Stromal cell of bone marrow (primary cell): ENCODE results near the gene HOTAIR.

Experiments used
- DNase-seq: peaks from one replicate; pipeline ENCODE4 v3.0.0-alpha.2; 2012; ENCODE audit warnings: low read depth

The HOTAIR gene

DNA sequence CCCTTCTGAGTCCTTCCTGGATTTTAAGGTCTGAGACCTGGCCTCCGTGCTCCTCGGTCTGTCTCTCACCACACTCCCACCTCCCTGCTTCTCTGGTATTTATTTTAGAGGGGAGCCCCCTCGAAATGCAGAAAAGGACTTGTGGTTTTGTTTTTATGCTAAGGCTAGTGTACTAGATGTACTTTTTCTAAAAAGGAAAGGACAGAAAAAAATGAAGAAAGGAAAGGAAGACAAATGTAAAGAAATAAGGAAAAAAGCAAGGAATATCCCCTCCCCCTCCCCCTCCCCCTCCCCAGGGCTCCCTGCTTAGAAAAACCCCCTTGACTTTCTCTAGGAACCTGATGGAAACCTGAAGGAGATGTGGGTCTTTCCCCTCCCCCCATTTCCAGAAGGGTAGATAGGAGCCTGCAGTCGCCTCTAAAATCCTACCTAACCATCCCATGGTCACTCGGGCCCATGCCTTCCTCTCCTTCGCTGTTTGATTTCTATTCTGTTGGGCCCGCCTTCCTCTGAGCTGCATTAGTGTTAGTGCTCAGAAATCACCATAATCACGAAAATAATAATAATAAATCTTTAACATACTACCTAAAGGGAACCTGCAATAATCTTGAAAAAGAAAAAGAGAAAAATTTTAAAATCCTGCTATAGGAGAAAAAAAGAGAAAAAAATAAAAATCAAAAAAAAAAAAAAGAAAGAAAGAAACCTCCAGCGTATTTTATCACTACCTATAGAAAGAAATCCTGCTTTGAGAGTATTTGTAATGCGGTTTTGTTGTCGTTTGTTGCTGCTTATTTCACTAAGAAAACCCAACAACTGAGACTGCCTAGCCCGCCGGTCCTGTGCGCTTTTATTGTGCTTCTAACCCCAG, 37.1 kb upstream of the HOTAIR start:
- DNase-seq: no peak

- DNase-seq: no peak
Measured at GRCh38 chr12:54010972-54011664, 36.4 kb upstream of the HOTAIR start.

GRCh38 chr12:54010053-54010971, 35.6 kb upstream of the HOTAIR start:
- no peak for DNase-seq

- DNase-seq: no peak
Measured at GRCh38 chr12:54009171-54010052, 34.7 kb upstream of the HOTAIR start.

GRCh38 chr12:54008260-54008552, 33.5 kb upstream of the HOTAIR start:
- DNase-seq: no peak

GRCh38 chr12:54007538-54008259, 32.9 kb upstream of the HOTAIR start:
- no peak for DNase-seq

DNA sequence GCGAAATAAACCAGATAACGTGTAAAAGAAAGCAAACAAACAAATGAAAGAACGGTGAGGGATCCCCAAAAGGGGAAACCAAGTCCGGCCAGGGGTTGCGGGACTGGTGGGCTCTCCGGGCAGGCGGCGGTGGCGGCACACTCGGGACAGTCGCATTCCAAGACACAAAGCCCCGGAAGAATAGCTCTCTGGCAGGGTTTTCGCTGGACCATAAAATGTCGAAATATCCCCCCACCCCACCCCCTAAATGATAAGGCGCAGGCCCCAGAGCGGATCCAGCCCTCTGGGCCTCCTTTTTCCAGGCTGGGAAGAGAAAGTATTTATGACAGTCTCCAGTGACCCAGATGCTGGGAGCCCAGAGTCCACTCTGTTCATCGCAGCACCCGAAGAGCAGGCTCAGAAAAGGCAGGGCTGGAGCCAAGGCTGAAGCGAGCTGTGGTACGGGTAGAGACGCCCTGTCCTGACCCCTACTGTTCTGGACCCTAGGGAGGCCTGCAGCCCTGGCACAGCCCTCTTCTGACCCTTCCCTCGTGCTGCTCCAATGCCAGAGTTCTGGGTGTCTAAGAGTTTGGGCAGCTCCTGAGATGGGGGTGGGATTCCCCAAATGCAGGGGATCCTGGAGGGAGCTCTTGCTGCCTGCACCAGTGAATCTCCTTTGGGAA, 31.9 kb upstream of the HOTAIR start:
- no peak for DNase-seq

DNA sequence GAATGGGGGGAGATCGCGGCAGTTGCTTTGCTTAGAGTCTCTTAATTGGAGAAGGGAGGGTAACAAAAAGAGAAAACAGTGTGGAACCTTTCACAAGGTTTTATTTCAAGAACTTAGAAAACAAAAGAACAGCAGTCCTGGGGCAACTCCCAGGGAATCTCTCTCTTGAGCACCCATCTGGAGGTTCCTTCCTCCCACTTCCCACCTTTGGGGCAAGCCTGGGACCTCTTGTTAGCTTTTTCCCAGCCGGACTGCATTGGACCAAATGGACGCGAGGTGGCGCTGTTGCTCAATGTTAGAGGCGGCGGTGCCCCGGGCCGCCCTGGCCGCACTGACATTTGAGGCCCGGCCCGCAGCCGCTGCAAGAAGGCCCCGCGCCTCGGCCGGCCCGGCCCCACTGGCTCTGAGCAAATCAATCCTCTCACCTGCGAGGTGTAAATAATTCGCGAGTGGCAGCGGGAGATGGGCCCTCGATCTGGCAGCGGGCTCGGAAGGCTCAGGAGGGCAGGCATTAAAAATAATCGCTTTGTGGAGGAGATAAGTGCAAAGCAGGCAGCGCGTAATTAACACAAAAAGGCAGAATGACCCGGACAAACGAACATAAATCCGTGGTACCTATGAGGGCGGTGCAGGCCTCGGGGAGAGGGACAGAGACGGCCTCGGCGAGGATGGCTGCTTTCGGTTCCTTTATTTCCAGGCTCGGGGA, 31.3 kb upstream of the HOTAIR start:
- DNase-seq: peak; percentile 77

GRCh38 chr12:54005531-54005852, 30.7 kb upstream of the HOTAIR start:
- DNase-seq: no peak

GRCh38 chr12:54004841-54005530, 30.2 kb upstream of the HOTAIR start:
- DNase-seq: no peak

DNA sequence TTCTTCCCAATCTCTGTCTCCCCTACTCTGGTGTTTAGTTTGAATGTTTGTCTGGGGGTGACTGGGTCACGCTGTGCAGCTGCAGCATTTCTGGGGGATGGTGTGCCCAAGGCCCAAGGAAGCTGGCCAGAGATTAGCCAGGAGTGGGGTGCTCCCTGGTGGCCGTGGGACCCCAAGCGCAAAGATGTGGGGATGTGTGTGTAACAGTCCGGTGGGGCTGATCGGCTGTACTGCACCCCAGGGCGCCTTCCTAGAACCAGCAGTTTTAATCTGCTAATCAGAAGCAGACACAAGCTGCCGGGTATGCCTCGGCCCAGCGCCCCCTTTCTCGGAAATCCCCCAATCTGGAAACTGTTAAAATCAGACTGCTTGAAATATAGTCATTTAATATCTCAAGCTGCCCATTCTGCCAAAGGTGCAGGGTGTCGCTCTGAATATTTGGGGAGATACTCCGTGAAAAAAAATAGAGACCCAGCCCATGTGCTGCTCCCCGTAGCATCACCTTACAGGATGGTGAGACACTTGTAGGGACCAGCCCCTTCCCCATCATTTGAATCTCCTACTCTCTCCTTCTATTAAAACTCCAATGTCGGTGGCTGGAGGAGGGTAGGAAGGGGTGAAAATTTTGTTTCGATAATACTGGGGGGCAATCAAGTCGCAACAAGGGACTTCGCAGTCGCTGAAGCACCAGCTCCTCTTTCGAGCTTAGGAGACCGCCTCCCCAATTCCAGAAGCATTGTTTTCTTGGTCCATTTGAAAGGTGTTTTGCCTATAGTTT, 29.5 kb upstream of the HOTAIR start:
- DNase-seq: no peak

DNA sequence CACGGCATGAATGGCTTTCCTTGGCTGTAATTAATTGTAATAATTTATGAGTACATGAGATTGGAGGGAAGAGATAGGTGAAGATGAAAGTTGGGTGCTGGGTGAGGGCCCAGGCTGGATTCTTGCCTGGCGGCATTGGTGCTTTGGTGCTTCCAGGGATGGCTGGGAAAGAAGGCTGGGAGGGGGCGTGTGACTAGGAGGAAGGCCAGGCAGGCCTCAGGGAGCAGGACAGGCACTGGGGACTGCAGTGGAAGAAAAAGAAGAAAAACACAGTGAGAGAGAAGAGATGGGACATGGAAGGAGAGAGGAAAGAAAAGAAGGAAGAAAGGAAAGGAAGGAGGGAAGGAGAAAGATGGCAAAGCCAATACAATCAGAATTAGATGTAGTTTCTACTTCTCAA, 28.9 kb upstream of the HOTAIR start:
- DNase-seq: no peak

DNA sequence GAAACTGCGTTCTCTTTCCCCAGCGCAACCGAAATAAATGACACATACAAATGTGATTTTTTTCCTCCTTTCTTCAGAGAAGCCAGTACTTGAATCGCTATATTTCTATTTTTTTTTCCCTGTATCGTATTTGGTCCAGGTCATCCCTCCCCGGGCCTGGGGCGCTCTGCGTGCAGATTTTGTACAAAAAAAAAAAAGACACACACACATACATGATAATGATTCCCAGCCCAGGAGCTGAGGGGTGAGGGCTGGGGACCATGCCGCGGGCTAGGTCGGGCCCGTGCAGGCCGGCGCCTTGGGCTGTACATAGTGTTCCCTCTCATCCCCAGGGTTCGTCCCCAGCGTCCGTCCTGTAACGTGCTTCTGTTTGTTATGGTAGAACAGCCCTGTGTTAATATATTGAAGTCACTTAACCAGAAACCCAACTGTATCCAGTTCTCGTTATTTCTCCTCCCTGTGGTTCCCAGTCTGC, 28.2 kb upstream of the HOTAIR start:
- no peak for DNase-seq

DNA sequence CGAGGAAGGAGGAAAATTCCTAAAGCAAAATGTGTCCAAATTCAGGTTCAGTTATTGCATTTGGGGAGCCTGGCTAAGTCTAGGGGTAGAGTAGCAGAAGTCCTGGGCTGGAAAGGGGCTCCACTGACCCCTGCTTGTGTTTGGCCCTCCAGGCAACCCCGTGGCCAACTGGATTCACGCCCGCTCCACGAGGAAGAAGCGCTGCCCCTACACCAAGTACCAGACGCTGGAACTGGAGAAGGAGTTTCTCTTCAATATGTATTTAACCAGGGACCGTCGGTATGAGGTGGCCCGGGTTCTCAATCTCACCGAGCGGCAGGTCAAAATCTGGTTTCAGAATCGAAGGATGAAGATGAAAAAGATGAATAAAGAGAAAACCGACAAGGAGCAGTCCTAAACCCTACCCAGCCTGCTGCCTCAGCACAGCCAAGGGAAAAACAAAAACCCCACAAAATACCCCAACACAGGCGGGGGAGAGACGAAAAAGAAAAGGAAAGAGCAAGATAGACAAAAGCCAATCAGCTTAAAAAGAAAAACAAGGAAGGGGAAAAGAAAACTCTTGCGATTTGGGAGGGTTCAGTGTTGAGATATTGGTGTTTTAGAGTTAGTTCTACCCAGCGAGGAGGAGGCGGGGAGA, 27.6 kb upstream of the HOTAIR start:
- no peak for DNase-seq

- DNase-seq: no peak
Measured at GRCh38 chr12:54001283-54002187, 26.8 kb upstream of the HOTAIR start.
